K562 (cell line): ENCODE data around the gene ATP8B4. TPM values are rescaled to one million over a fixed set of nuclear protein-coding genes. Genes with fewer than 3 reads are reported as not detected.

Experiments used
- ATAC-seq: fragments of 200-7000 bp; cut with Tn5 transposase; 3 replicates; pipeline ENCODE4 v1.9.1; 2020; ENCODE audit warnings: moderate library complexity
- BruUV-seq: library from RNA; stranded (reverse); fragments of 400-500 nt; replicated peaks from 2 replicates; lab custom pipeline; 2021; lab: Mats Ljungman, UMichigan
- CTCF ChIA-PET: fragments of 300-600 bp; formaldehyde crosslinking; extraction: SDS; loops from one replicate; lab custom pipeline; 2021; ENCODE audit warnings: low intra/inter-chr PET ratio; lab: Yijun Ruan, JAX
- POLR2A ChIA-PET: fragments of 300-600, 350-650 bp; sonication (Branson Sonifier 250); formaldehyde crosslinking; extraction: SDS; loops from one replicate; lab custom pipeline; 2021; ENCODE audit warnings: antibody characterized with exemption, inconsistent platforms; lab: Yijun Ruan, JAX
- DNase-seq, 4 experiments: peaks; one replicate each; pipeline versions ENCODE4 v3.0.0 to v3.0.0-alpha.2; 2011 to 2018; ENCODE audit warnings: low spot score in 3 of 4, mixed read lengths in 3 of 4; ENCODE audit errors: extremely low read depth in 1 of 4
- FAIRE-seq: peaks from 2 replicates; lab custom pipeline; 2011; peaks lifted over from hg19 to GRCh38; lab: Jason Lieb, UNC
- H2AFZ ChIP-seq: 2 replicates; pipeline ENCODE4 v1.6.0; 2011; ENCODE audit warnings: low read depth, low read length, control low read depth, inconsistent platforms
- H3K27ac ChIP-seq: fragments of 200-600 bp; 3 replicates; pipeline ENCODE4 v1.8.0; 2011; ENCODE audit warnings: low read depth, mild to moderate bottlenecking, control low read depth, inconsistent platforms, low read length, moderate library complexity, mixed read lengths; ENCODE audit errors: extremely low read depth
- H3K27me3 ChIP-seq, 2 experiments: fragments of 300-600 bp in 1 of 2; 2 replicates in 1 of 2; 3 replicates in 1 of 2; pipeline versions ENCODE4 v1.6.0 to v1.8.0; 2011; ENCODE audit warnings: inconsistent platforms in 2 of 2, low read length in 2 of 2, mild to moderate bottlenecking in 1 of 2, mixed read lengths in 1 of 2, moderate library complexity in 1 of 2; ENCODE audit not compliant: control insufficient read depth in 2 of 2, insufficient read depth in 2 of 2
- H3K36me3 ChIP-seq: fragments of 300-600 bp; 3 replicates; pipeline ENCODE4 v1.8.0; 2011; ENCODE audit warnings: mild to moderate bottlenecking, low read length, inconsistent platforms; ENCODE audit not compliant: control insufficient read depth, insufficient read depth
- H3K4me1 ChIP-seq, 2 experiments: fragments of 200-600 bp in 1 of 2; replicated peaks in 1 of 2; 2 replicates in 1 of 2; 3 replicates in 1 of 2; pipeline versions ENCODE4 v1.5.1 to v1.8.0; 2011; ENCODE audit warnings: inconsistent platforms in 2 of 2, low read length in 2 of 2, mild to moderate bottlenecking in 1 of 2, mixed read lengths in 1 of 2, moderate library complexity in 1 of 2; ENCODE audit not compliant: control insufficient read depth in 2 of 2, insufficient read depth in 2 of 2
- H3K4me2 ChIP-seq: 2 replicates; pipeline ENCODE4 v1.6.1; 2011; ENCODE audit warnings: low read length, control low read depth, inconsistent platforms, mixed read lengths; ENCODE audit not compliant: insufficient read depth
- H3K4me3 ChIP-seq: fragments of 200-600 bp; sonication (generic), shearing (Covaris generic); 2 replicates; pipeline ENCODE4 v1.5.1; 2016; ENCODE audit warnings: control low read depth, inconsistent platforms
- H3K79me2 ChIP-seq: fragments of 200-600 bp; 3 replicates; pipeline ENCODE4 v1.8.0; 2011; ENCODE audit warnings: low read length, inconsistent platforms; ENCODE audit not compliant: control insufficient read depth, insufficient read depth
- H3K9ac ChIP-seq, 2 experiments: 2 replicates each; pipeline versions ENCODE4 v1.6.0 to v1.6.1; 2011; ENCODE audit warnings: low read depth in 2 of 2, low read length in 2 of 2, control low read depth in 1 of 2, inconsistent platforms in 1 of 2, mild to moderate bottlenecking in 1 of 2, mixed read lengths in 1 of 2; ENCODE audit not compliant: insufficient read depth in 1 of 2
- H3K9me1 ChIP-seq: one replicate; pipeline ENCODE4 v1.6.0; 2011; ENCODE audit warnings: inconsistent platforms, mild to moderate bottlenecking, low read length, moderate library complexity; ENCODE audit not compliant: control insufficient read depth, insufficient read depth
- H3K9me3 ChIP-seq: replicated peaks from 2 replicates; pipeline ENCODE4 v1.5.1; 2011; ENCODE audit warnings: low read depth, low read length, inconsistent platforms; ENCODE audit not compliant: control insufficient read depth, insufficient read depth
- H4K20me1 ChIP-seq: replicated peaks from 2 replicates; pipeline ENCODE4 v1.6.1; 2011; ENCODE audit warnings: low read length, inconsistent platforms, mixed read lengths; ENCODE audit not compliant: control insufficient read depth, insufficient read depth
- BRF1 ChIP-seq: IDR thresholded peaks from 3 replicates; pipeline ENCODE4 v1.6.1; 2011; ENCODE audit warnings: borderline replicate concordance, mild to moderate bottlenecking; ENCODE audit not compliant: insufficient read length; ENCODE audit errors: extremely low read depth
- CEBPG ChIP-seq, 3 experiments: fragments of 200-800 bp in 1 of 3; sonication (Bioruptor generic) in 1 of 3; sonication (generic) in 1 of 3; formaldehyde crosslinking in 1 of 3; IDR thresholded peaks in 2 of 3; conservative IDR thresholded peaks in 1 of 3; 2 replicates each; pipeline versions ENCODE4 v1.6.1 to v1.8.0; 2016 to 2022; ENCODE audit warnings: missing compliant biosample characterization in 2 of 3, missing genetic modification characterization in 2 of 3, mild to moderate bottlenecking in 1 of 3, missing genetic modification reagents in 1 of 3
- CXXC5 ChIP-seq: fragments of 250-450 bp; sonication (Bioruptor Pico); IDR thresholded peaks from 2 replicates; pipeline ENCODE4 v1.8.0; 2022; ENCODE audit warnings: inconsistent platforms, mild to moderate bottlenecking, moderate library complexity
- DNMT1 ChIP-seq: fragments of 450-650 bp; IDR thresholded peaks from 2 replicates; pipeline ENCODE4 v1.6.1; 2016; ENCODE audit warnings: antibody characterized with exemption, mild to moderate bottlenecking
- MAZ ChIP-seq, 2 experiments: fragments of 450-650 bp in 1 of 2; sonication (generic) in 1 of 2; formaldehyde crosslinking; IDR thresholded peaks in 1 of 2; conservative IDR thresholded peaks in 1 of 2; 2 replicates each; pipeline versions ENCODE4 v1.4.0 to v1.5.0; 2020; ENCODE audit warnings: mild to moderate bottlenecking in 1 of 2, missing genetic modification reagents in 1 of 2
- MECOM ChIP-seq: fragments of 250-450 bp; sonication (Bioruptor Pico); IDR thresholded peaks from 2 replicates; pipeline ENCODE4 v1.8.0; 2022; ENCODE audit warnings: inconsistent platforms
- NR3C1 ChIP-seq: sonication (generic); formaldehyde crosslinking; IDR thresholded peaks from 2 replicates; pipeline ENCODE4 v1.8.1; 2022; ENCODE audit warnings: missing genetic modification reagents
- PRPF4 ChIP-seq: fragments of 200-400 bp; formaldehyde crosslinking; IDR thresholded peaks from one replicate; pipeline ENCODE4 v1.6.1; 2017; ENCODE audit warnings: low read length, low read depth, mild to moderate bottlenecking; ENCODE audit not compliant: insufficient read depth, poor library complexity, severe bottlenecking
- RBM17 ChIP-seq: fragments of 200-400 bp; formaldehyde crosslinking; IDR thresholded peaks from 2 replicates; pipeline ENCODE4 v1.6.1; 2017; ENCODE audit warnings: low read depth, mild to moderate bottlenecking, low read length, borderline replicate concordance
- SMARCA5 ChIP-seq: fragments of 450-650 bp; IDR thresholded peaks from 2 replicates; pipeline ENCODE4 v1.6.1; 2016
- SMARCE1 ChIP-seq: fragments of 450-650 bp; IDR thresholded peaks from 2 replicates; pipeline ENCODE4 v1.7.1; 2016; ENCODE audit warnings: mild to moderate bottlenecking
- STAT5A ChIP-seq: IDR thresholded peaks from 2 replicates; pipeline ENCODE4 v1.6.1; 2012; ENCODE audit warnings: low read length, inconsistent platforms, borderline replicate concordance
- TSC22D4 ChIP-seq: fragments of 450-650 bp; IDR thresholded peaks from 2 replicates; pipeline ENCODE4 v1.6.1; 2016; ENCODE audit warnings: missing genetic modification characterization, missing biosample characterization, control low read depth
- XRCC4 ChIP-seq: IDR thresholded peaks from one replicate; pipeline ENCODE4 v1.6.1; 2011; ENCODE audit not compliant: insufficient read depth, insufficient read length; ENCODE audit errors: extremely low read depth
- ZNF124 ChIP-seq: sonication (generic); formaldehyde crosslinking; IDR thresholded peaks from 2 replicates; pipeline ENCODE4 v1.8.1; 2022; ENCODE audit warnings: missing genetic modification reagents
- ZNF239 ChIP-seq: fragments of 250-450 bp; sonication (Bioruptor Pico); IDR thresholded peaks from 2 replicates; pipeline ENCODE4 v1.4.0; 2020; ENCODE audit warnings: mild to moderate bottlenecking
- ZNF668 ChIP-seq: fragments of 250-450 bp; sonication (Bioruptor Pico); IDR thresholded peaks from 2 replicates; pipeline ENCODE4 v1.8.0; 2022; ENCODE audit warnings: mild to moderate bottlenecking, inconsistent platforms
- ZNF75A ChIP-seq: fragments of 450-650 bp; formaldehyde crosslinking; IDR thresholded peaks from 2 replicates; pipeline ENCODE4 v1.4.0; 2020; ENCODE audit warnings: mild to moderate bottlenecking
- in situ Hi-C: fragments of 300-500 bp; cut with MboI; formaldehyde crosslinking; loops from 4 replicates; pipeline ENCODE4 v1.15.0; 2018; ENCODE audit warnings: inconsistent platforms, mixed read lengths
- intact Hi-C: fragments of 100-400 bp; cut with micrococcal nuclease; formaldehyde crosslinking; loops from 2 replicates; pipeline ENCODE4 v1.14.2; 2022
- polyA plus RNA-seq, 8 experiments: library from polyadenylated mRNA; depleted of rRNA in 4 of 8; stranded (reverse) in 5 of 8; unstranded in 3 of 8; fragments of >200 nt; fragmentation: Nextera tagmentation in 2 of 8; fragmentation: Illumina TruSeq in 1 of 8; extraction: Ambion mirVana in 2 of 8; extraction: Trizol in 1 of 8; gene quantifications; 2 replicates each; pipeline versions ENCODE4 v1.2.1 to v1.2.3, GENCODE V29; 2011 to 2014; ENCODE audit warnings: inconsistent platforms in 1 of 8, missing spikeins in 1 of 8
- total RNA-seq, 7 experiments: library from RNA; depleted of rRNA in 6 of 7; stranded (reverse); fragments of >200 nt in 6 of 7; fragmentation: Illumina TruSeq in 2 of 7; extraction: Trizol in 2 of 7; gene quantifications; 2 replicates each; pipeline versions ENCODE4 v1.2.1 to v1.2.3, GENCODE V29; 2011 to 2021; ENCODE audit warnings: low replicate concordance in 1 of 7
- TF ChIP-seq, protein P1 (sequence below): sonication (generic); IDR thresholded peaks from 2 replicates; pipeline ENCODE4 v1.6.1; 2016
- TF ChIP-seq, protein P2 (sequence below): fragments of 450-650 bp; IDR thresholded peaks from 2 replicates; pipeline ENCODE4 v1.6.1; 2017; ENCODE audit warnings: mild to moderate bottlenecking, moderate library complexity
- TF ChIP-seq, protein P3 (sequence below): fragments of 250-450 bp; sonication (Bioruptor Pico); IDR thresholded peaks from 2 replicates; pipeline ENCODE4 v1.5.1; 2021; ENCODE audit warnings: mild to moderate bottlenecking

The ATP8B4 gene
- total and polyA plus RNA-seq, 9 of the 15 experiments (the other 6 are each of a cell fraction or from before 2014, with no cell fraction given), result 0.14 to 2.5 (median 0.44) TPM

DNA sequence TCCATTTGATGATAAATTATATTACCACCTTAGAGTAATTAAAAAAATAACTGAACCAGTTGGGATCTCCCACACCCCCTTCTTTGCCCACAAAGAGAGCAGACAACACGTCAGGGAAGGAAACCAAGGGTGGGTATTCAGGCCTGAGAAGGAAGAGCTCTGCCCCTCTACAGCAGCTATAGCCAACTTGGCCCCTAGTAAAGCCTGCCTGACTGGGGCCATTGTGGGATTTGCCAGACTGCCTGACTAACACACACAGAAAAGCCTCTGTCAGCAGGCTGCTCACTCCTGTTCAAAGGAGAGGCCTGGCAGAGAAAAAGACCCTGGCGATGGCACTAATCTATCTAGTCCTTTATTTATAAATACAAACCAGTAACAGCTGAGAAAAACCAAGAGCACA, 41.4 kb downstream of the ATP8B4 start (continued):
- TF ChIP-seq MECOM (no peak), CEBPG (CRISPR knock-in tag; IDR thresholded peaks at IDR 0.05) (no peak), CEBPG (tag; conservative IDR thresholded peaks at IDR 0.05 in 1 of 2, IDR thresholded peaks at IDR 0.05 in 1 of 2) (no peak), NR3C1 (CRISPR knock-in tag) (no peak), SMARCE1 (no peak), RBM17 (no peak), ZNF75A (CRISPR knock-in tag) (no peak)

DNA sequence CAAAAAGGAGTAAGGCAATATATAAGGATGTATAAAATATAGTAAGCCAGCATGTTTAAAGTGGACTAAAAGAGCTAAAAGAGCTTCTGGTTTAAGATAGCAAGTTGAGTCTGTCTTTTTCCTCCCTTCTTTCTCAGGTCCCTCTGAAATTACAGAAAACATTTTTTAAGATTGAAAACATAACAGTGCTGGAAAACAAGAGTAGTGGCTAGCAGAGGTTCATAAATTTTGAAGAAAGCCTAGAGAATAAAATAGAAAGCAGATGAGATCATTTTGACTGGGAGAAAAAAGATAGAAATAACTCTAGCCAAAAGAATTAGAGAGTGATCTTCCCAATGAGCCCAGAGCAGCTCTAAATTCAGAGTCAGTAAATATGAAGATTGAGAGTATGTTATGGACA, 41.9 kb downstream of the ATP8B4 start:
- in situ Hi-C loops, result no loop called here
- TF ChIP-seq SMARCA5 (no peak), CXXC5 (no peak), XRCC4 (no peak), PRPF4 (no peak), ZNF124 (no peak), STAT5A (no peak), NR3C1 (CRISPR knock-in tag) (no peak), DNMT1 (no peak), TSC22D4 (tag) (no peak), MAZ (CRISPR knock-in tag; conservative IDR thresholded peaks at IDR 0.05 in 1 of 2, IDR thresholded peaks at IDR 0.05 in 1 of 2) (no peak), BRF1 (no peak), ZNF668 (no peak), ZNF239 (CRISPR knock-in tag) (no peak)
- TF ChIP-seq, protein P1, sequence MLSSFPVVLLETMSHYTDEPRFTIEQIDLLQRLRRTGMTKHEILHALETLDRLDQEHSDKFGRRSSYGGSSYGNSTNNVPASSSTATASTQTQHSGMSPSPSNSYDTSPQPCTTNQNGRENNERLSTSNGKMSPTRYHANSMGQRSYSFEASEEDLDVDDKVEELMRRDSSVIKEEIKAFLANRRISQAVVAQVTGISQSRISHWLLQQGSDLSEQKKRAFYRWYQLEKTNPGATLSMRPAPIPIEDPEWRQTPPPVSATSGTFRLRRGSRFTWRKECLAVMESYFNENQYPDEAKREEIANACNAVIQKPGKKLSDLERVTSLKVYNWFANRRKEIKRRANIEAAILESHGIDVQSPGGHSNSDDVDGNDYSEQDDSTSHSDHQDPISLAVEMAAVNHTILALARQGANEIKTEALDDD, result no peak
- TF ChIP-seq, protein P2, sequence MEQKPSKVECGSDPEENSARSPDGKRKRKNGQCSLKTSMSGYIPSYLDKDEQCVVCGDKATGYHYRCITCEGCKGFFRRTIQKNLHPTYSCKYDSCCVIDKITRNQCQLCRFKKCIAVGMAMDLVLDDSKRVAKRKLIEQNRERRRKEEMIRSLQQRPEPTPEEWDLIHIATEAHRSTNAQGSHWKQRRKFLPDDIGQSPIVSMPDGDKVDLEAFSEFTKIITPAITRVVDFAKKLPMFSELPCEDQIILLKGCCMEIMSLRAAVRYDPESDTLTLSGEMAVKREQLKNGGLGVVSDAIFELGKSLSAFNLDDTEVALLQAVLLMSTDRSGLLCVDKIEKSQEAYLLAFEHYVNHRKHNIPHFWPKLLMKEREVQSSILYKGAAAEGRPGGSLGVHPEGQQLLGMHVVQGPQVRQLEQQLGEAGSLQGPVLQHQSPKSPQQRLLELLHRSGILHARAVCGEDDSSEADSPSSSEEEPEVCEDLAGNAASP, result no peak
- TF ChIP-seq, protein P3, sequence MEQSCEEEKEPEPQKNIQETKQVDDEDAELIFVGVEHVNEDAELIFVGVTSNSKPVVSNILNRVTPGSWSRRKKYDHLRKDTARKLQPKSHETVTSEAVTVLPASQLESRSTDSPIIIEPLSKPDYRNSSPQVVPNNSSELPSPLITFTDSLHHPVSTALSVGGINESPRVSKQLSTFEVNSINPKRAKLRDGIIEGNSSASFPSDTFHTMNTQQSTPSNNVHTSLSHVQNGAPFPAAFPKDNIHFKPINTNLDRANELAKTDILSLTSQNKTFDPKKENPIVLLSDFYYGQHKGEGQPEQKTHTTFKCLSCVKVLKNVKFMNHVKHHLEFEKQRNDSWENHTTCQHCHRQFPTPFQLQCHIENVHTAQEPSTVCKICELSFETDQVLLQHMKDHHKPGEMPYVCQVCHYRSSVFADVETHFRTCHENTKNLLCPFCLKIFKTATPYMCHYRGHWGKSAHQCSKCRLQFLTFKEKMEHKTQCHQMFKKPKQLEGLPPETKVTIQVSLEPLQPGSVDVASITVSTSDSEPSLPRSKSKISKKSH, result no peak
- Histone ChIP-seq H3K27ac (no peak overlapping the region), H2AFZ (no peak overlapping the region), H3K9me1 (no peaks in the 10 kb centered on the region), H3K4me3 (no peak overlapping the region), H3K27me3 (no peaks in the 10 kb centered on the region), H3K9ac (no peak overlapping the region), H4K20me1 (no peaks in the 10 kb centered on the region), H3K36me3 (no peaks in the 10 kb centered on the region), H3K9me3 (no peaks in the 10 kb centered on the region), H3K79me2 (no peaks in the 10 kb centered on the region), H3K4me1 (peaks cover 0 to 11% of the 10 kb centered on the region in 2 experiments; a peak in 2 of 5 replicates), H3K4me2 (no peak overlapping the region)
- no peak for ATAC-seq
- ChIA-PET POLR2A (no interaction called here), CTCF (no interaction called here)
- intact Hi-C loops, result no loop called here
- DNase-seq, result no peak
- FAIRE-seq, result no peak
- BruUV-seq, result no TSS peak
